Endothelial cell of umbilical vein (primary cell): ENCODE data around the gene DHRS7B. TPM values are rescaled to one million over a fixed set of nuclear protein-coding genes. Genes with fewer than 3 reads are reported as not detected.

Experiments used
- BruUV-seq: library from RNA; stranded (reverse); fragments of 400-500 nt; replicated peaks from 2 replicates; lab custom pipeline; 2021; lab: Mats Ljungman, UMichigan
- CTCF ChIA-PET: fragments of 300-600, 350-600 bp; sonication (Branson Sonifier 250); formaldehyde crosslinking; loops from one replicate; lab custom pipeline; 2021; ENCODE audit warnings: antibody characterized with exemption, inconsistent platforms; lab: Charles Lee
- POLR2A ChIA-PET: fragments of 300-600, 350-600 bp; sonication (Branson Sonifier 250); formaldehyde crosslinking; loops from one replicate; lab custom pipeline; 2021; ENCODE audit warnings: antibody characterized with exemption, inconsistent platforms; lab: Charles Lee
- DNase-seq: peaks from one replicate; pipeline ENCODE4 v3.0.0-alpha.2; 2011; ENCODE audit warnings: low read depth, low spot score
- FAIRE-seq: peaks from 2 replicates; lab custom pipeline; 2011; peaks lifted over from hg19 to GRCh38; lab: Jason Lieb, UNC
- H2AFZ ChIP-seq: 2 replicates; pipeline ENCODE4 v1.6.0; 2012; ENCODE audit warnings: low read depth, low read length, control low read depth, inconsistent platforms
- H3K27ac ChIP-seq: 2 replicates; pipeline ENCODE4 v1.5.1; 2011; ENCODE audit warnings: low read depth, mild to moderate bottlenecking, control low read depth, low read length, moderate library complexity; ENCODE audit not compliant: insufficient read depth
- H3K27me3 ChIP-seq, 2 experiments: 2 replicates each; pipeline versions ENCODE4 v1.6.0 to v1.6.1; 2011; ENCODE audit warnings: low read length in 2 of 2, mixed read lengths in 1 of 2; ENCODE audit not compliant: control insufficient read depth in 2 of 2, insufficient read depth in 2 of 2
- H3K36me3 ChIP-seq, 2 experiments: 2 replicates in 1 of 2; 3 replicates in 1 of 2; pipeline ENCODE4 v1.5.1; 2011; ENCODE audit warnings: low read length in 2 of 2, mild to moderate bottlenecking in 1 of 2, moderate library complexity in 1 of 2; ENCODE audit not compliant: control insufficient read depth in 2 of 2, insufficient read depth in 2 of 2; ENCODE audit errors: extremely low read depth in 1 of 2
- H3K4me1 ChIP-seq: 3 replicates; pipeline ENCODE4 v1.5.1; 2011; ENCODE audit warnings: mild to moderate bottlenecking, low read length; ENCODE audit not compliant: control insufficient read depth, insufficient read depth; ENCODE audit errors: extremely low read depth
- H3K4me2 ChIP-seq: 2 replicates; pipeline ENCODE4 v1.6.1; 2011; ENCODE audit warnings: low read length, control low read depth, mixed read lengths; ENCODE audit not compliant: insufficient read depth
- H3K4me3 ChIP-seq, 3 experiments: fragments of 200-600 bp in 1 of 3; sonication (generic), shearing (Covaris generic) in 1 of 3; replicated peaks in 1 of 3; 2 replicates each; pipeline ENCODE4 v1.5.1; 2011 to 2016; ENCODE audit warnings: control low read depth in 3 of 3, low read length in 3 of 3, mild to moderate bottlenecking in 2 of 3, inconsistent platforms in 1 of 3, low read depth in 1 of 3, moderate library complexity in 1 of 3; ENCODE audit not compliant: insufficient read depth in 1 of 3
- H3K79me2 ChIP-seq: 2 replicates; pipeline ENCODE4 v1.6.0; 2012; ENCODE audit warnings: low read length, inconsistent platforms; ENCODE audit not compliant: control insufficient read depth, insufficient read depth
- H3K9ac ChIP-seq: replicated peaks from 2 replicates; pipeline ENCODE3; 2011; ENCODE audit warnings: low read length, control low read depth; ENCODE audit not compliant: insufficient read depth; ENCODE audit errors: extremely low read depth
- H3K9me1 ChIP-seq: replicated peaks from 3 replicates; pipeline ENCODE4 v1.6.0; 2011; ENCODE audit warnings: mild to moderate bottlenecking, low read length; ENCODE audit not compliant: control insufficient read depth, insufficient read depth; ENCODE audit errors: extremely low read depth
- H3K9me3 ChIP-seq: replicated peaks from 2 replicates; pipeline ENCODE4 v1.5.1; 2012; ENCODE audit warnings: low read length, inconsistent platforms; ENCODE audit not compliant: control insufficient read depth, insufficient read depth
- H4K20me1 ChIP-seq: replicated peaks from 2 replicates; pipeline ENCODE3; 2011; ENCODE audit warnings: mild to moderate bottlenecking, low read length; ENCODE audit not compliant: control insufficient read depth, insufficient read depth; ENCODE audit errors: extremely low read depth
- EZH2 ChIP-seq: IDR thresholded peaks from 2 replicates; pipeline ENCODE4 v1.6.1; 2012; ENCODE audit warnings: borderline replicate concordance, low read depth, mild to moderate bottlenecking, moderate library complexity, low read length, inconsistent platforms; ENCODE audit not compliant: severe bottlenecking
- FOS ChIP-seq: IDR thresholded peaks from 2 replicates; pipeline ENCODE4 v1.6.1; 2011; ENCODE audit warnings: mild to moderate bottlenecking, low read length, moderate library complexity, borderline replicate concordance; ENCODE audit not compliant: insufficient read depth
- GATA2 ChIP-seq: IDR thresholded peaks from 2 replicates; pipeline ENCODE4 v1.7.0; 2011; ENCODE audit warnings: low read depth, mild to moderate bottlenecking, moderate library complexity, mixed read lengths, low read length; ENCODE audit not compliant: insufficient read length, insufficient read depth
- JUN ChIP-seq: IDR thresholded peaks from 2 replicates; pipeline ENCODE4 v1.6.1; 2011; ENCODE audit warnings: borderline replicate concordance, low read depth; ENCODE audit not compliant: insufficient read length, insufficient read depth
- MYC ChIP-seq: IDR thresholded peaks from one replicate; pipeline ENCODE4 v1.6.1; 2011; ENCODE audit warnings: mild to moderate bottlenecking, low read depth, low read length
- POLR2A ChIP-seq: IDR thresholded peaks from 2 replicates; pipeline ENCODE4 v1.6.1; 2012; ENCODE audit warnings: low read depth, mild to moderate bottlenecking, control low read depth, low read length
- POLR2AphosphoS5 ChIP-seq: IDR thresholded peaks from 2 replicates; pipeline ENCODE4 v1.6.1; 2012; ENCODE audit warnings: low read depth, mild to moderate bottlenecking, control low read depth, low read length, moderate library complexity; ENCODE audit not compliant: insufficient read depth
- dilution Hi-C: fragments of 300-500 bp; cut with MboI; formaldehyde crosslinking; loops from one replicate; pipeline ENCODE4 v1.15.0; 2019; ENCODE audit warnings: low sequenced_read_pairs; ENCODE audit not compliant: extremely low pct_ligation_motif_present
- intact Hi-C: fragments of 100-400 bp; cut with micrococcal nuclease; formaldehyde crosslinking; loops from one replicate; pipeline ENCODE4 v1.10.0; 2022
- polyA plus RNA-seq, 4 experiments: library from polyadenylated mRNA; depleted of rRNA in 3 of 4; stranded (reverse) in 3 of 4; unstranded in 1 of 4; fragments of >200 nt; gene quantifications; 2 replicates each; pipeline versions ENCODE4 v1.2.1 to v1.2.3, GENCODE V29; 2011 to 2012; ENCODE audit warnings: missing spikeins in 1 of 4
- total RNA-seq: library from RNA; stranded (reverse); gene quantifications from 2 replicates; pipeline ENCODE4 v1.2.3, GENCODE V29; 2021
- TF ChIP-seq, protein P1 (sequence below): IDR thresholded peaks from 2 replicates; pipeline ENCODE4 v1.6.1; 2011; ENCODE audit not compliant: insufficient read depth, insufficient read length
- TF ChIP-seq, protein P2 (sequence below), 2 donors: IDR thresholded peaks; 1 replicate in 1 of 2; 2 replicates in 1 of 2; pipeline ENCODE4 v1.5.1; 2011; ENCODE audit warnings: low read length in 2 of 2, mild to moderate bottlenecking in 2 of 2, moderate library complexity in 2 of 2, control low read depth in 1 of 2, inconsistent platforms in 1 of 2, low read depth in 1 of 2; ENCODE audit not compliant: insufficient read depth in 1 of 2; ENCODE audit errors: extremely low read depth in 1 of 2

DHRS7B gene
- total and polyA plus RNA-seq, 2 donors (not counting 3 experiments of a cell fraction or from before 2014, with no cell fraction given): 14.0 to 28.1 TPM

DNA sequence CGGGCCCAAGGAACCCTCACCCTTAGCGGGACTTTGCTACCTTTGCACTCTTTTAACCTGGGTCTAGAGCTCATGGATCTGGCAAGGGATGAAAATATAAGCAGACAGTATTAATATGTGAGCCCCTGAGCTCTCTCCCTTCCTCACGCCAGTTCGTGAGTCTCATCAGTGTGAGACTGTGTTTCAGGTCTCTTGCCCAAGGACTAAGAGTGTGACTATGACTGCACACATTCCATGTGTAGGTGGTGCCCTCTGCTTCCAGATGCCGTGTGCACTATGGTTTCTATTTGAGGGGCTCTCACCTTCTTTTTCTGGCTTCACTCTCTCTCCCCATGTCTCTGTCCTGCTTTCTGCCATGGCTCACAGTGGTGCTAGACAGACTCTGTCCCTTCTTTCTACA, 40.5 kb downstream of the DHRS7B start:
- DNase-seq (no peak), FAIRE-seq (no peak)
- Histone ChIP-seq H3K4me2 (no peak overlapping the region), H4K20me1 (no peaks in the 10 kb centered on the region), H3K4me1 (peaks cover 3% of the 10 kb centered on the region), H3K79me2 (no peaks in the 10 kb centered on the region), H3K9ac (no peak overlapping the region), H3K9me3 (no peaks in the 10 kb centered on the region), H3K4me3 (no peak overlapping the region), H3K36me3 (no peaks in the 10 kb centered on the region), H3K9me1 (no peaks in the 10 kb centered on the region), H3K27me3 (no peaks in the 10 kb centered on the region), H3K27ac (no peak overlapping the region), H2AFZ (no peak overlapping the region)
- POLR2A ChIA-PET: no interaction called here
- dilution Hi-C loops: no loop called here
- CTCF ChIA-PET: no interaction called here
- TF ChIP-seq POLR2AphosphoS5 (no peak), MYC (no peak)
- intact Hi-C loops: loop anchor here (10.0 kb wide), 1 partner anchor 47 kb away; the partner anchor contains the start of gene TMEM11
- no TSS peak for BruUV-seq

DNA sequence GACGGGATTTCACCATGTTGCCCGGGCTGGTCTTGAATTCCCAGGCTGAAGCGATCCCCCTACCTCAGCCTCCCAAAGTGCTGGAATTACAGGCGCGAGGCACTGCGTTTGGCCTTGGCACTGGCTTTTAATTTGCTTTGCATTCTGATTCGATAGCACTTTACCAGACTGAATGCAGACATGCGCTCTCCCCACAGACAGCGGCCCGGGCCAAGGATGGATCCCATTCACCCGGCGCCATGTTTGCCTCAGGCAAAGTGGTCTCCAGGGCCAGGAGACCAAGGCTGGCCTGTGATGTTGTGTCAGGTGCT, 41.7 kb downstream of the DHRS7B start:
- dilution Hi-C loops: no loop called here
- H3K27ac ChIP-seq: no peak overlapping the region
- CTCF ChIA-PET: no interaction called here

More for the DNA sequence above, 41.7 kb downstream of the DHRS7B start:
- no peaks in the 10 kb centered on the region for H3K4me1 ChIP-seq
- H3K9ac ChIP-seq: no peak overlapping the region
- no peak overlapping the region for H3K4me2 ChIP-seq
- H3K27me3 ChIP-seq: no peaks in the 10 kb centered on the region
- H3K36me3 ChIP-seq: no peaks in the 10 kb centered on the region
- TF ChIP-seq EZH2 (no peak), GATA2 (no peak), FOS (no peak), POLR2A (no peak), POLR2AphosphoS5 (no peak), MYC (no peak), JUN (no peak)
- TF ChIP-seq, protein P1, sequence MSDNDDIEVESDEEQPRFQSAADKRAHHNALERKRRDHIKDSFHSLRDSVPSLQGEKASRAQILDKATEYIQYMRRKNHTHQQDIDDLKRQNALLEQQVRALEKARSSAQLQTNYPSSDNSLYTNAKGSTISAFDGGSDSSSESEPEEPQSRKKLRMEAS: no peak
- TF ChIP-seq, protein P2, sequence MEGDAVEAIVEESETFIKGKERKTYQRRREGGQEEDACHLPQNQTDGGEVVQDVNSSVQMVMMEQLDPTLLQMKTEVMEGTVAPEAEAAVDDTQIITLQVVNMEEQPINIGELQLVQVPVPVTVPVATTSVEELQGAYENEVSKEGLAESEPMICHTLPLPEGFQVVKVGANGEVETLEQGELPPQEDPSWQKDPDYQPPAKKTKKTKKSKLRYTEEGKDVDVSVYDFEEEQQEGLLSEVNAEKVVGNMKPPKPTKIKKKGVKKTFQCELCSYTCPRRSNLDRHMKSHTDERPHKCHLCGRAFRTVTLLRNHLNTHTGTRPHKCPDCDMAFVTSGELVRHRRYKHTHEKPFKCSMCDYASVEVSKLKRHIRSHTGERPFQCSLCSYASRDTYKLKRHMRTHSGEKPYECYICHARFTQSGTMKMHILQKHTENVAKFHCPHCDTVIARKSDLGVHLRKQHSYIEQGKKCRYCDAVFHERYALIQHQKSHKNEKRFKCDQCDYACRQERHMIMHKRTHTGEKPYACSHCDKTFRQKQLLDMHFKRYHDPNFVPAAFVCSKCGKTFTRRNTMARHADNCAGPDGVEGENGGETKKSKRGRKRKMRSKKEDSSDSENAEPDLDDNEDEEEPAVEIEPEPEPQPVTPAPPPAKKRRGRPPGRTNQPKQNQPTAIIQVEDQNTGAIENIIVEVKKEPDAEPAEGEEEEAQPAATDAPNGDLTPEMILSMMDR (IDR thresholded peaks at IDR 0.05; ENCODE audit: extremely low read depth in 1 of 2, insufficient read depth in 1 of 2, low read depth in 1 of 2, low read length in 2 of 2): no peak
- no peaks in the 10 kb centered on the region for H3K9me3 ChIP-seq
- no peak overlapping the region for H3K4me3 ChIP-seq
- intact Hi-C loops: loop anchor here (10.0 kb wide), 1 partner anchor 46 kb away; the partner anchor contains the start of gene TMEM11
- DNase-seq (no peak), FAIRE-seq (no peak)
- H3K79me2 ChIP-seq: no peaks in the 10 kb centered on the region
- H4K20me1 ChIP-seq: no peaks in the 10 kb centered on the region
- no peaks in the 10 kb centered on the region for H3K9me1 ChIP-seq
- BruUV-seq: no TSS peak
- no peak overlapping the region for H2AFZ ChIP-seq
- POLR2A ChIA-PET: no interaction called here
